Activated CD4-positive, alpha-beta memory T cell treated with anti-CD3 and anti-CD28 coated beads, Interleukin-2, amount 10 ng/mL, durations not matched to agents 7 days and 5 days (primary cell): Measurements from ENCODE around the gene HOPX. TPM values are rescaled to one million over a fixed set of nuclear protein-coding genes. Genes with fewer than 3 reads are reported as not detected.

Source experiments
- CTCF ChIA-PET: fragments of 350-600 bp; sonication (Branson Sonifier 250); formaldehyde crosslinking; loops from one replicate; lab custom pipeline; 2021; ENCODE audit warnings: antibody characterized with exemption, inconsistent platforms; lab: Charles Lee
- POLR2A ChIA-PET: fragments of 350-600 bp; sonication (Branson Sonifier 250); formaldehyde crosslinking; loops from one replicate; lab custom pipeline; 2021; ENCODE audit warnings: antibody characterized with exemption; lab: Charles Lee
- DNase-seq: peaks from one replicate; pipeline ENCODE4 v3.0.0-alpha.2; 2020
- H3K27ac Mint-ChIP-seq: one replicate; pipeline ENCODE4 v1.8.0; 2021; ENCODE audit warnings: mild to moderate bottlenecking, mixed read lengths
- H3K27me3 Mint-ChIP-seq: one replicate; pipeline ENCODE4 v1.8.0; 2021; ENCODE audit warnings: mixed read lengths
- H3K36me3 Mint-ChIP-seq: one replicate; pipeline ENCODE4 v1.8.0; 2021; ENCODE audit warnings: low read depth, mixed read lengths
- H3K4me1 Mint-ChIP-seq: one replicate; pipeline ENCODE4 v1.8.0; 2021; ENCODE audit warnings: mixed read lengths
- H3K4me3 Mint-ChIP-seq: one replicate; pipeline ENCODE4 v1.8.0; 2021; ENCODE audit warnings: mild to moderate bottlenecking, mixed read lengths
- H3K9me3 Mint-ChIP-seq: one replicate; pipeline ENCODE4 v1.8.0; 2021; ENCODE audit warnings: mixed read lengths
- total RNA-seq, 2 experiments: library from RNA; stranded (reverse); gene quantifications; one replicate each; pipeline ENCODE4 v1.2.3, GENCODE V29; 2021

The HOPX gene
- total RNA-seq, 2 experiments from 2014 or later, result 206 to 215 TPM

GRCh38 chr4:56630876-56631666, 50.0 kb downstream of the HOPX start:
- peaks cover 15% of the 10 kb centered on the region for H3K9me3 Mint-ChIP-seq
- H3K4me3 Mint-ChIP-seq, result no peak overlapping the region
- no peak overlapping the region for H3K27ac Mint-ChIP-seq
- H3K4me1 Mint-ChIP-seq, result peaks cover 9% of the 10 kb centered on the region
- DNase-seq, result no peak
- ChIA-PET POLR2A (no interaction called here), CTCF (interaction anchor here (1.7 kb wide), 1 partner anchor 17 kb away, joined by 3 read pairs; no protein-coding TSS in a partner anchor)
- peaks cover 18% of the 10 kb centered on the region for H3K36me3 Mint-ChIP-seq
- no peaks in the 10 kb centered on the region for H3K27me3 Mint-ChIP-seq

DNA sequence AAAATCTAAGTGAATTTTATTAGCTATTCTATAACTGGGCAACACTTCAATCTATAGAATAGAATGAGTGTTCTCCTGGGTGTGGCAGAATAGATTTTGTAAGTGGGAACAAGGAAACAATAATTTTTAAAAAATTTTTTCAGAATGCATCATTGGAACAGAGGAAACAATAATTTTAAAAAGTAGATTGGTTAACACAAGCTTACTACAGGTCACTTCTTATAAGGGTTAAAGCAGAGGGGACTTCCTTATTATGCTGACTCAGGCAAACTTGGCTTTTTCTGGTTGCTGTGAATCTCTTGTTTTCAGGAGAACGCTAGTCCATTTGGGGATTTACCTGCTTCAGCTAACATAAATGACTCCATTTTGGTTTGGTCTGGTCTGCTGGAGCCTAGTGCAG, 52.5 kb downstream of the HOPX start:
- POLR2A ChIA-PET, result interaction anchor here (1.2 kb wide), 1 partner anchor 27 kb away, joined by 3 read pairs; no protein-coding TSS in a partner anchor
- CTCF ChIA-PET, result interaction anchor here (0.9 to 1.9 kb wide), 5 partner anchors 10 to 535 kb away, joined by 3 to 5 read pairs (median 3); no protein-coding TSS in a partner anchor
- H3K9me3 Mint-ChIP-seq, result peaks cover 31% of the 10 kb centered on the region
- peaks cover 32% of the 10 kb centered on the region for H3K36me3 Mint-ChIP-seq
- no peak overlapping the region for H3K4me3 Mint-ChIP-seq
- DNase-seq, result no peak
- H3K27me3 Mint-ChIP-seq, result peaks cover 1% of the 10 kb centered on the region
- no peak overlapping the region for H3K27ac Mint-ChIP-seq
- peaks cover 9% of the 10 kb centered on the region for H3K4me1 Mint-ChIP-seq

GRCh38 chr4:56627985-56628384, 53.1 kb downstream of the HOPX start:
- peaks cover 9% of the 10 kb centered on the region for H3K4me1 Mint-ChIP-seq
- H3K27me3 Mint-ChIP-seq, result peaks cover 1% of the 10 kb centered on the region
- DNase-seq, result no peak
- H3K9me3 Mint-ChIP-seq, result peaks cover 33% of the 10 kb centered on the region
- H3K27ac Mint-ChIP-seq, result no peak overlapping the region
- no peak overlapping the region for H3K4me3 Mint-ChIP-seq
- ChIA-PET POLR2A (interaction anchor here (1.0 to 1.2 kb wide), 2 partner anchors 22 to 27 kb away, joined by 3 to 4 read pairs; no protein-coding TSS in a partner anchor), CTCF (interaction anchor here (1.1 to 1.9 kb wide), 7 partner anchors 9 to 209 kb away, joined by 3 to 5 read pairs (median 4); no protein-coding TSS in a partner anchor)
- H3K36me3 Mint-ChIP-seq, result peaks cover 33% of the 10 kb centered on the region

DNA sequence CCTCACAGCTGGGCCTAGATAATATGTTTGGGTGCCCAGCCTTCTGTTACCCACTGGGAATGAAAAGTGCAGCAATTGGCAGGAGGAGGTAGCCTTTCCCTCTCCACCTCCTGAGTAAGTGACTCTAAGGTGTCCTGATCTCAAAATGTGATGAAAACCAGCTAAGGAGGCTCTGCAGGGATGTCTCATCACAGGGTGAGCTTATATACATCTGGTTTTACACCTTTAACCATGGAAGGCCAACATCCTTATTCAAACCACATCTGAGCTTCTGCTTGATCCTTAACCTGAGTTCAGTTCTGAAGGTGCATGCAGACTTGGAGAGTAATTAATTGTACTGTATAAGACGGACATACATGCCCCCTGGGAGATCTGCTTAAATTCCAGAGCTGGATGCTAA, 53.7 kb downstream of the HOPX start:
- H3K36me3 Mint-ChIP-seq, result peaks cover 33% of the 10 kb centered on the region
- no peak overlapping the region for H3K4me3 Mint-ChIP-seq
- peaks cover 33% of the 10 kb centered on the region for H3K9me3 Mint-ChIP-seq
- no peak for DNase-seq
- peaks cover 1% of the 10 kb centered on the region for H3K27me3 Mint-ChIP-seq
- ChIA-PET POLR2A (interaction anchor here (0.9 to 1.2 kb wide), 3 partner anchors 23 to 130 kb away, joined by 3 to 4 read pairs (median 3); no protein-coding TSS in a partner anchor), CTCF (interaction anchor here (1.0 to 1.9 kb wide), 6 partner anchors 12 to 209 kb away, joined by 3 to 5 read pairs (median 4); no protein-coding TSS in a partner anchor)
- H3K4me1 Mint-ChIP-seq, result peaks cover 9% of the 10 kb centered on the region
- H3K27ac Mint-ChIP-seq, result no peak overlapping the region

- H3K4me3 Mint-ChIP-seq, result no peak overlapping the region
- POLR2A ChIA-PET, result interaction anchor here (0.9 to 1.0 kb wide), 2 partner anchors 23 to 130 kb away, joined by 3 to 4 read pairs; no protein-coding TSS in a partner anchor
Observed at GRCh38 chr4:56626963-56627362, 54.1 kb downstream of the HOPX start.

DNA sequence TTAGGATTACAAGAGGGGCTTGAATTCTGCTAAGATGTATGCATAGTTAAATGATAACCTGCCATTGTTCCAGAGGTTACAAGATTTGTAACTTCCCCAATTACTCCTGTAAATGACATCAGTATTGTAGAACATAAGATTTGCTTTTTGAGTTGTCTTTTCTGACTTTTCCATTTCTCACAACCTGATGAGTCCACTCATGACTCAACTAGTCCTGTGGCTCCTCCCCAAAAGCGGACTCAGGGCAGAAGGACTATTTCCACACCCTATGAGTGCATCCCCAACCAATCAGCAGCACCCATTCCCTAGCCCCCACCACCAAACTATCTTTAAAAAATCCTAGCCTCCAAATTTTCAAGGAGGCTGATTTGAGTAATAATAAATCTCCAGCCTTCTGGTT, 54.7 kb downstream of the HOPX start:
- POLR2A ChIA-PET, result interaction anchor here (0.9 kb wide), 1 partner anchor 131 kb away, joined by 3 read pairs; no protein-coding TSS in a partner anchor
- no peak for DNase-seq

More at GRCh38 chr4:56626963-56627362, 54.1 kb downstream of the HOPX start:
- H3K27ac Mint-ChIP-seq, result no peak overlapping the region
- peaks cover 33% of the 10 kb centered on the region for H3K36me3 Mint-ChIP-seq
- peaks cover 1% of the 10 kb centered on the region for H3K27me3 Mint-ChIP-seq
- CTCF ChIA-PET, result interaction anchor here (1.0 to 1.9 kb wide), 5 partner anchors 12 to 210 kb away, joined by 3 to 5 read pairs (median 4); no protein-coding TSS in a partner anchor
- peaks cover 9% of the 10 kb centered on the region for H3K4me1 Mint-ChIP-seq
- DNase-seq, result peak; percentile 28
- peaks cover 33% of the 10 kb centered on the region for H3K9me3 Mint-ChIP-seq

GRCh38 chr4:56622176-56622575, 58.9 kb downstream of the HOPX start:
- CTCF ChIA-PET, result no interaction called here
- no peak for DNase-seq
- Mint-ChIP-seq H3K27ac (no peak overlapping the region), H3K27me3 (peaks cover 13% of the 10 kb centered on the region), H3K4me1 (peaks cover 5% of the 10 kb centered on the region), H3K36me3 (peaks cover 26% of the 10 kb centered on the region), H3K4me3 (no peak overlapping the region), H3K9me3 (peaks cover 35% of the 10 kb centered on the region)
- POLR2A ChIA-PET, result no interaction called here

More for the DNA sequence above, 54.7 kb downstream of the HOPX start:
- peaks cover 33% of the 10 kb centered on the region for H3K36me3 Mint-ChIP-seq
- H3K4me1 Mint-ChIP-seq, result peaks cover 9% of the 10 kb centered on the region
- H3K4me3 Mint-ChIP-seq, result no peak overlapping the region
- H3K27ac Mint-ChIP-seq, result no peak overlapping the region
- H3K27me3 Mint-ChIP-seq, result peaks cover 6% of the 10 kb centered on the region
- peaks cover 33% of the 10 kb centered on the region for H3K9me3 Mint-ChIP-seq
- CTCF ChIA-PET, result interaction anchor here (1.0 to 1.4 kb wide), 2 partner anchors 13 to 22 kb away, joined by 3 to 5 read pairs; no protein-coding TSS in a partner anchor

DNA sequence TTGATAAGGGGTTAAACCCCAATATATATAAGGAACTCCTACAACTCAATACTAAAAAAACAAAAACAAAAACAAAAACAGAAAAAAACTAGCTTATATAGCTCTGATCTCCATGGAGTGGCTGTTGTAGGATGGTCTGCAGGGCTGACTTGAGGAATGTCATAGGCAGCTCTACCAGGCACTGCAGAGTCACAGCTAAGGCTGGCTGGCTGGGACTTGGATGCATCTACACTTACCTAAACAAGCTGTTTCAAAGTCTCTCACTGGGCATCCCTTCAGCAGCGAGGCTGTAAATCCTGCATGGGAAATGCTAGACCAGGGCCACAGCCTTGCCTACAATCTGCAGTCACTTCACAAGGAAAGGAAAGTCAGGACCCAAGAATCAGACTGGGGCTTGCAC, 61.3 kb downstream of the HOPX start:
- Mint-ChIP-seq H3K27ac (no peak overlapping the region), H3K4me3 (no peak overlapping the region), H3K4me1 (peaks cover 4% of the 10 kb centered on the region), H3K27me3 (peaks cover 16% of the 10 kb centered on the region), H3K9me3 (peaks cover 17% of the 10 kb centered on the region), H3K36me3 (peaks cover 9% of the 10 kb centered on the region)
- ChIA-PET POLR2A (interaction anchor here (1.4 to 1.5 kb wide), 2 partner anchors 31 to 35 kb away, joined by 4 to 5 read pairs; no protein-coding TSS in a partner anchor), CTCF (interaction anchor here (0.7 to 1.5 kb wide), 3 partner anchors 9 to 416 kb away, joined by 3 to 5 read pairs (median 3); no protein-coding TSS in a partner anchor)
- DNase-seq, result no peak

- H3K9me3 Mint-ChIP-seq, result peaks cover 13% of the 10 kb centered on the region
- ChIA-PET POLR2A (interaction anchor here (1.4 to 1.5 kb wide), 2 partner anchors 31 to 36 kb away, joined by 4 to 5 read pairs; no protein-coding TSS in a partner anchor), CTCF (interaction anchor here (1.0 to 1.5 kb wide), 4 partner anchors 9 to 217 kb away, joined by 3 to 5 read pairs (median 4); no protein-coding TSS in a partner anchor)
- peaks cover 16% of the 10 kb centered on the region for H3K27me3 Mint-ChIP-seq
- DNase-seq, result no peak
- peaks cover 4% of the 10 kb centered on the region for H3K4me1 Mint-ChIP-seq
- H3K27ac Mint-ChIP-seq, result no peak overlapping the region
- H3K36me3 Mint-ChIP-seq, result peaks cover 6% of the 10 kb centered on the region
- H3K4me3 Mint-ChIP-seq, result no peak overlapping the region
Observed at GRCh38 chr4:56619160-56619559, 61.9 kb downstream of the HOPX start.

- Mint-ChIP-seq H3K27ac (no peak overlapping the region), H3K36me3 (peaks cover 2% of the 10 kb centered on the region)
- CTCF ChIA-PET, result interaction anchor here (1.0 to 1.5 kb wide), 4 partner anchors 10 to 218 kb away, joined by 3 to 5 read pairs (median 4); no protein-coding TSS in a partner anchor
Observed at GRCh38 chr4:56618734-56619133, 62.4 kb downstream of the HOPX start.

GRCh38 chr4:56613101-56613862, 67.8 kb downstream of the HOPX start:
- ChIA-PET CTCF (interaction anchor here (1.2 kb wide), 1 partner anchor 19 kb away, joined by 3 read pairs; no protein-coding TSS in a partner anchor), POLR2A (no interaction called here)
- Mint-ChIP-seq H3K9me3 (peaks cover 5% of the 10 kb centered on the region), H3K27me3 (peaks cover 16% of the 10 kb centered on the region), H3K4me3 (no peak overlapping the region), H3K4me1 (peaks cover 4% of the 10 kb centered on the region), H3K27ac (no peak overlapping the region), H3K36me3 (no peaks in the 10 kb centered on the region)
- no peak for DNase-seq

More at GRCh38 chr4:56618734-56619133, 62.4 kb downstream of the HOPX start:
- Mint-ChIP-seq H3K9me3 (peaks cover 9% of the 10 kb centered on the region), H3K4me1 (peaks cover 4% of the 10 kb centered on the region), H3K27me3 (peaks cover 19% of the 10 kb centered on the region), H3K4me3 (no peak overlapping the region)
- no peak for DNase-seq
- POLR2A ChIA-PET, result interaction anchor here (1.4 to 1.5 kb wide), 2 partner anchors 32 to 36 kb away, joined by 4 to 5 read pairs; no protein-coding TSS in a partner anchor

DNA sequence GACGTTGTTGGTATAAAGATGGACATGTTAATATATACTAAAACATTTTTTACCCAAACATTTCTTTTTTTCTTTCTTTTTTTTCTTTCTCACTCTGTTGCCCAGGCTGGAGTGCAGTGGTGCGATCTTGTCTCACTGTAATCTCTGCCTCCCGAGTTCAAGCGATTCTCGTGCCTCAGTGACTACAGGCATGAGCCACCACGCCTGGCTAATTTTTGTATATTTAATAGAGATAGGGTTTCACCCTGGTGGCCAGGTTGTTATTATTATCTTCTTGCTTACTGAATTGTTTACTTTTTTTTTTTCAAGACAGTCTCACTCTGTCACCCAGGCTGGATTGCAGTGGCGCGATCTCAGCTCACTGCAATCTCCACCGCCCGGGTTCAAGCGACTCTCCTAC, 68.8 kb downstream of the HOPX start:
- H3K27me3 Mint-ChIP-seq, result peaks cover 13% of the 10 kb centered on the region
- no peaks in the 10 kb centered on the region for H3K9me3 Mint-ChIP-seq
- peaks cover 4% of the 10 kb centered on the region for H3K4me1 Mint-ChIP-seq
- DNase-seq, result no peak
- H3K27ac Mint-ChIP-seq, result no peak overlapping the region
- POLR2A ChIA-PET, result no interaction called here
- no peaks in the 10 kb centered on the region for H3K36me3 Mint-ChIP-seq
- CTCF ChIA-PET, result no interaction called here
- H3K4me3 Mint-ChIP-seq, result no peak overlapping the region
